GM18858 (cell line): ENCODE measurements around the gene ZNF618.

ENCODE experiments used
- ATAC-seq: cut with Tn5 transposase; IDR thresholded peaks from one replicate; pipeline ENCODE4 v1.9.1; 2021; ENCODE audit not compliant: unreplicated experiment

The ZNF618 gene

DNA sequence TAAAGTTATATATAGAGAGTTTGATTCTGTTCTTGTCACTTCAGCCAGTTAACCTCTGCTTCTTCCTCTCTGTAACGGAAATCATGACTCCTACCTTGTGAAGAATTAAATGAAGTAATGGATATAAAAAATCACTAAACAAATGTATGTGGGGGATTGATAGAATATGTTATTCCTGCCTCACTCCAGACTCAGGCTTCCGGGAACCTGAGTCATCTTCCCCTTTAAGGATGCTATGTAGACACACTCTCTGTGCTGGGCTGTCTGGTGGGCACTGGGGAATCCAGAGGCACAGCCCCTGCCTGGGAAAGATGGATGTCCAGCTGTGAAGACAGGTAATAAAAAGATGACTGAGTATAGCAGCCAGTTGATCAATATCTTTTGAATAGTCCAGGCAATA, 77.4 kb downstream of the ZNF618 start:
- no peak for ATAC-seq

DNA sequence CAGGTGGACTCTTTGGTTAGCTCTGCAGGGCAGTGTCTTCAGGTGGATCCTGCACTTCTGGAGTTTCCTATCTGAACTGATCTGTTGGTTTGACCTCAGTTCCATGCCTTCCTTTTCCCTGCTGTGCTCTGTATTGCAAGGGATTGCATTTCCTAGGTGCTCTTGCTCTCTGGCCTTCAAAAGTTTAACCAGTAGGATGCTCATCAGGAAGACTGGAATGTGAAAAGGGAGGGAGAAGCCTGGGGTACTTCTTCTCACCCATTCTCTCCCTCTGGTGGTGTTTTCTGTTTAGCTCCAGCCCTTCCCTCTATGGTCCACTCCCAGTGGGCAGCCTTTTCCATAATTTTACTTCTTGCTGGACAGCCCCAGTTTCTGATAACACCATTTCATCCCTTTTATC, 78.5 kb downstream of the ZNF618 start:
- no peak for ATAC-seq

DNA sequence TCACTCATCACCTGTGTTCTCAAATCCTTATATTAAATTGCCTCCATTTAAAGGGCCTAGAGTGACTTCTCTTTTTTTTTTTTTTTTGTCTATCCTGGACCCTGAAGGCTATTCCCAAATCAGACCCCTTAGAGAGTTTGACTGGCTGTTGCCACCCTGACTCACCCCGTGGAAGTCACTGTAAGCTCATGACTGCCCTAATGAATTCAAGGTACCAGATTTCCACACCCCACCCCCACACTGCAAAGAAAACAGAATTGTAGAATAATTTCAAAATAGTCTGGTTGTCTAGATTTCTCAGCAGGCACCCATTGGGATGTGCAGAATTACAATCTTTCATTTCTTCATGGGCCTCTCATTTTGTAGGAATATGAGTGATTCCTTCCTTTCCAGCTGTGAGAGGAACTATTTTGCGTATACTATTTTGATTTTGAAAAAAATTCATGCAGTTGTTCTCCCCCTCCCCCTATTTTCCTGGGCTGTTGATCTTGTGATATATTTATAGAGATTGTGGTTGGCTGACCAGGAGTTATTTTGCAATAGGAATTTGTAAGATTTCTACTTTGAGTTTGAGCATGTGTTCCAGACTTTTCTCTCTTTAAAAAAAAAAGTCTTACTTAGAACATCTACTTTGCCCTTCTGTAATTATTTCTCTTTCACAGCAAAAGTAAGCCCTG, 79.1 kb downstream of the ZNF618 start:
- ATAC-seq = no peak

DNA sequence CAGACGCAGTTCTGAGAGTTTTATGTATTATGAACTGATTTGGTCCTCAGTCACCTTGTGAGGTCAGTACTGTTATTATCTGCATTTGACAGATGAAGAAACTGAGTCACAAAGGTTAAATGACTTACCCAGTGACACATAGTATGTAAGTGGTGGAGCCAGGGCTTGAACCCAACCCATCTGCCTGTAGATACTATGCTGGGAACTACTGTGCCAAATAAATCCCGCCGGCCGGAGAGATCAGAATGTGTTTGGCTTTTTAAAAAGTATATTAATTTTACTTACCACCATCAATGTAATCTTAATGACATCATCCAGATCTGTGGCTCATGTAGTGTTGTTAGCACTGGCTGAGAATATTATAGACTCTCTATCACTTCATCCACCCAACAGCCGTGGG, 80.8 kb downstream of the ZNF618 start:
- ATAC-seq = no peak

DNA sequence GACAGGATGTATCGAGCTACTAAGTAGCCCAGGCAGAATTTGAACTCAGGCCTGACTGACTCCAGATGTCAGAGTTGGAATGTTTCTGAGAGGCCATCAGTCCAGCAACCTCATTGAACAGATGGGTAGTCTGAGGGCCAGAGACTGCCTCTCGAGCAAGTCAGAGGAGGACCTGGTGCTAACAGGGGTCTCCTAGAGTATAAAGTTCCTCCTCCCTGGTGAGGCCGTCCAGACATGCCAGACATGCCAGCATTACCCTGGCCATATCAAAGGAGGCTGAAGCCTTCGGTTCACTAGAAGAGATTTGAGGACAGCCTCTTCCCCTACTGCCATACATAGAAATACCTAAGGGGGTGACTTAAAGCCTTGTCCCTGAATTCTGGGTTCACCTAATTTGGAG, 81.2 kb downstream of the ZNF618 start:
- no peak for ATAC-seq

DNA sequence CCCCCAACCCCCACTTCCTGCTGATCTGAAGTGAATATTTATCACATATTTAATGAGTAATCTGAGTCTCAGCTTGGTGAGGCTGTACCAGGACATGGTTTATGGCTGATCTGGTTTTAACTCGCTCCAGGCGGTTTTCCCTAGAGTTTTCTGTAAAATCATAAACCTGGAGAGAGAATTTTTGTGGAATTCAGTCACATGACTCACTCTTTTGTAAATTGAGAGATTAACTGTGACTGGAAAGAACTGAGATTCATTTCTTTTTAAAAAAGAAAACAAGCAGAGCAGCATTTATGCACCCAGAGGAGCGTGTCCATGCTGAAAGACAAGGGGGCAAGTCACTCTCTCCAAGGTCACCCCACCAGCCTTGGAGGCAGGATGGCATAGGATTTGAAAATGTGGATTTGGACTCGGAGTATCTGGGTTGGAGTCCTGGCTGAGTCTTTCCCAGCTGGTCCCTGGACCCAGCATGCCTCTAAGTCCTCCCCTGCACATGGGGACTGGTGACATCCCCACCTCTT, 81.8 kb downstream of the ZNF618 start:
- ATAC-seq = no peak

DNA sequence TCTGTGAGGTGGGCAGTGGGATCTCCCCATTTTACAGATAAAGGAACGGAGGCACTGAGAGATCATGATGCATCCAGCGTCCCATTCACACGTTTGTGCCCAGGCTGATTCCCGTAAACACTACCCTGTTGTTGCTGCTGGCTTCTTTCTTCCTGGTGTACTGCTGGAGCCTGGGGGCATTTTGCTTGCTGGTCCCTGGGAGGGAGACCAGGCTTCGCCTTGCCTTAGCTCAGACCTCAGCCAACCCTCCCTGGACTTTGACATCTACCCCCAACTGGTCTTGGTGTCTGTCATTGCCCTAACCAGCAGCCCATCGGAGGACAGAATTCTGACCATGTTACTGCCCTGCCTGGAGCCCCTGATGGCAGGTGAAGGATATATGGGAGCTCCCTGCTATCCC, 82.4 kb downstream of the ZNF618 start:
- no peak for ATAC-seq

DNA sequence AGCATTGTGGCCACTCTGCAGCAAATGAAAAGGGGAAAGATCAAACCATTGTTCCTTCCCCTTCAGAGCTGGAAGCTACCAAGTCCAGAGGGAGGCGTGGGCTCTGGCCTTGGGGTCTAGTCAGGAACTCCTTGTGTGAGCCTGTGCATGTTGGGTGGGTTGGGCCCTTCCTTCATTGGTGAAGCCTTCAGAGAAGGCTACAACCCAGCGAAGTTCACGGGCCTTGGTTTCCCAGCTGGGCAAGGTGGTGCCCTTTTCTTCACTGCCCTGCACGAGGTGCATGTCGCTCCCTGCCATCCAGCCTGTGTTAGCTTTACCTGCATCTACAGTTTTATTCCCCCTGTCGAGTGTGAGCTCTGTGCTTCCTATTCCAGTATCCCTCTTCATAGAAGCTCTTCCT, 84.7 kb downstream of the ZNF618 start:
- no peak for ATAC-seq

DNA sequence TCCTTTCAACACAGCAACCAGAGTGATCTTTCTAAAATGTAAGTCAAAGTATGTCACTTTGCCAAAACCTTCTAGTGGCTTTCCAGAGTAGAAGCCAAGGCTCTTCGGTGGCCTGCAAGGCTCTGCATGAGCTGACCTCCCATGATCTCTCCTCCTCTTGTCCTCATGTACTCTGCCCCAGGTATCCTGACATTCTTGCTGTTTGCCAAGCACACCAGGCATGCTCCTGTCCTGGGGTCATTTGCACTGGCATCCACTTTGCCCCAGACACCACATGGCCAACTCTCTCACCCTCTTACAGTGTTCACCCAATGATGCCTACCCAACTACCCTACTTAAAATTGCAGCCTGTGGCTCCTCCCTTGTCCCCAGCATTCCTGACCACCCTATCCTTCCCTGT, 86.3 kb downstream of the ZNF618 start:
- ATAC-seq = no peak

DNA sequence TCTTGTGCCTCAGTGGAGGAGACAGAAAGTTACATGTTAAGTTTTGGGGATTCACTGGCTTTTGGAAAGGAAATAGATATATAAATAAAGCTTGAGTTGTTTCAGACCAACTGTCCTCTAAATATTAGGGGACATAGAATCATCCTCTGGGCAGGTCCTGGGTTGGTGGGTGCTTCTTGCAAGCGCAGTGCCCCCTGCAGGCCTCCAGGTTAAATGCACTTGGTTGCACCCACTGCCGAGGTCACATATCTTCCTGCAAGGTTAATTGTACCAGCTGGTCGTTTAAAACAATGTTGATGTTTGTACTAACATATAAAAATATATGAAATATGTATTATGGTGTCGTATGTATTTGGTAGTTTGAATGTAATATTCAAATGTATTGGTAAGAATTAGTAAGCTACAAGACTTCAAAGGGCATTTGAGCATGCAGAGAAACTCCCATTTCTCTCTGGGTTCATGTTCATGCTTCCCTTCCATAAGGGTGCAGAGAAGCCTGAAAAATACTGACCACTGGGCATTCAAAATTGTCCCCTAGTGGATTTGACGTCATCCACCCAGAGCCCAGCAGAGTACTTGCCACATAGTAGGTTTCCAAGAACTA, 87.0 kb downstream of the ZNF618 start:
- no peak for ATAC-seq

DNA sequence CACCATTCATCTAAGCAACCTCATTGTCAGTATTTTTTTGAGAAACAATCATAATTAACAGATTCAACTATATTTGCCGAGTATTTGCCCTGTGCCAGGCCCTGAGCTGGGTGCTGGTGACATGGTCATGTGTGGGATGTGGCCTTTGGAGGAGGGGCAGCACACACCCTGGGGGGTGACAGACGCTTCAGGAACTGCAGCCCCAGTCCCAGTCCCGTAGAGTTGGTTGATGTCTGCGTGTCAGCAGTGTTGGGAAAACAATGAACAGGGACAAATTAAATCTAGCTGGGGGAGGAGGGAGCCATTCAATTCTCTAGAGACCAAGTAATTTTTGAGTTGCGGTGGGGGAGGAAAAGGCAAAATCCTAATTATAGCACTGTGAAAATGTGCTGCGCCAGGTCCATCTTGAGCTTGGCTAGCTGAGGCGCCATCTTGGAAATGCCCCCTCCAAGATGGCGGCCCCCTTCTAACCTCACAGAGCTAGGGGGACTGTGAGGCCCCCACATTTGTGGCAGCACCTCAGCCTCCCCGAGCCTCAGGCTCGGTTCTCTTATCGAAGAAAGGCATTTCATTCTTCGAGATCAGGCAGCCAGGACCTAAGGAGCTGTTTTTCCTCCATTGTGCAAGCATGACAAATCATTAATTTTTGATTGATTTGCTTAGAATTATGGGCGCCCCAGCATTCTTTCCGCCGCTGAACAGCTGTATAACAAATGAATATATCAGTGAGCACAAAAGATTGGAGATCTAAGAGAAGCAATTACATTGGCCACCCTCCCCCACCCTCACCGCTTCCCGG, 87.8 kb downstream of the ZNF618 start:
- ATAC-seq = no peak

DNA sequence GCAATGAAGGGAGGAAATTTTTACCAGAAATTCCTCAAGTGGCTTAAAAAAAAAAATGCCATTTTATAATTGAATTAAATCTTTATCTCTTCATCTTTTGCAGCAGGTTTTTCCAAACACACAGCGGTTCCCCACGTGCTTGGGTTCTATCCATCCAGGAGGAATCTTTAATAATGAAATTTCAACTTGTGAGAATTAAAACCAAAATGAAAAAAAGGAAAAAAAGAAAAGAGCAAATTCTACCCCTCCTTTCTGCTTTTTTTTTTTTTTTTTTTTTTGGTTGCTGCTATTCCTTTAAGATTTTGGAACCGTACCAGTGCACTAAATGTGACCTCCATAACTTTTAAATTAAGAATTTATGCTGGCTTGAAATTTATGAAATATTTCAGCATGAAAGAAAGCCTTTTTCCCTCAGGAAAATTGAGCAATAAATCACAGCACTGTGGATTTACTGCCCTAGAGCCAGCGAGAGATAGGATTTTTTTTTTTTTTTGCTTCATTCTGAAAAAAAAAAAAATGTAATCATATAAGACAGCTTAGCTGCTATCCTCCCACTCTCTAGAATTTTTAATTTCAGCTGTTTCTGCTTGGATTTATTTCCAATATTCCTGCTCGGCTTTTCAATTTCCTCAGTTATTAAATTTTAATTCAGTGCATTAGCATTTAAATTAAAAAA, 88.5 kb downstream of the ZNF618 start:
- no peak for ATAC-seq

DNA sequence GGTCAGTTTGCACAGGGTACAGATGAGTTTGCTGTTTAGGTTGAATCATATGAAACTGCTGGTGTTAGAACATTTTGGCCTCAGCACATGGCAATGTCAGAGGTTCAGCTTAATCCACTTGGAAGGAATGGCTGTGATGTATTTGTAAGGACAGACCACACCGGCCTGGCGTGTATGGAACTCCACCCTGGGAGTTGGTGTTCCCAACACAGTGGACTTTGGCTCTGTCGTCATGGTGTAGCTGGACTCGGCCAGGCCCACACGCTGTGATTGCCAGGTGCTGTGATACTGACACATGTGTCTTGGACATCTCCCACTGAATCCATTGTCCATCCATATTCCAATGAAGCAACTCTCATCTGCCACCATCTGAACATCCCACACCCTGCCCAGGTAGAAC, 90.3 kb downstream of the ZNF618 start:
- ATAC-seq = no peak

DNA sequence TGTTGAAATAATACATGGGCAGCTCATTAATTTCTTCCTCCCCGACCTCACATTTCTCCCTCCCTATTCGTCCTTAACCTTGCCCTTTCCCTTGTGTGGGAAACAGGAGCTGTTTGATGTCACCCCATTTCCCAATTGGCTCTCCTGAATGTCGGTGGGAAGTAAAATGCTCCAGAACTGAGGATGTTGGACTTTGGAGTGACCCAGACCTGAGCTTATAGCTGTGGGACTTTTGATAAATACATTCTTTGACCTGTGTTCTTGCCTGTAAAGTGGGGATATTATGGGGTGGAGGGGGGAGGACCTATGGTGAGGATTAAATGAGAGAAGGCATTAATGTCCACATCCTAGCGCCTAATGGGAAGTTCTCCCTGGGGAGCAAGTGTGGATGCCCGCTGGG, 91.3 kb downstream of the ZNF618 start:
- ATAC-seq = no peak

DNA sequence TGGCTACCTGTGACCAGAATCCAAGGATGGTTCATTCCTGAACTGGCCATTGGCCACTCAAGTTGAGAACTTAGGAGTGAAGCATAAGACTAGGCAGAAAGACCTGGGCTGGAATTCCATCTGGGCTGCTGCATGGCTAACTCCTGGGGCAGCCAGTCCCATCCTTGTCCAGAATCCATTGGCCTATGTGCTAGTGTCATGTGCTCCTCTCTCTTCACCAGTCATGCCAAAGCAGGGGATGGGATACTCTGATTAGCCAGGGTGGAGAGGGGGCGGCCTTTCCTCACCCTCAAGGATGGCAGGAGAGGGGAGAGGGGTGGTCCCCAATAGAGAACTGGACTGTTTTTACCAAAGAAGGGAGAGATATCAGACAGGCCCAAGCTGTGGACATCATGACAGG, 93.2 kb downstream of the ZNF618 start:
- ATAC-seq = no peak

DNA sequence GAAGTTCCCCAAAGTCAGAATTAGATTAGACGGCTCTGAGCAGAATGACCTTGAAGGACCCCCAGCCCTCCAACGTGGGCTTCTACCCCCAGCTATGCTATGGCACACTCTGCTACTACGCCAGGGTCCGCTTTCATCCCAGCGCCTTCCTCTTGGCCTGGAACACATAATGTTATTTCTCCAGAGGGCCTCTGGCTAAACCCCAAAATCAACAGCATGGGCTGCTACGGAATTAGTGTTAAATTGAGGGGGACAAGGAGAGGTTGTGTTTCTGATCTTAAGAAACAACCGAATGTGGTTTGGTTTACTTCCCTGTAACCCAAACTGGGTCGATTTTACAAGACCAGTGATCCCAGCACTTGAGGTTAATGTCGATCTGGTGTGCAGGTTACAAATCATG, 97.1 kb downstream of the ZNF618 start:
- ATAC-seq = no peak

DNA sequence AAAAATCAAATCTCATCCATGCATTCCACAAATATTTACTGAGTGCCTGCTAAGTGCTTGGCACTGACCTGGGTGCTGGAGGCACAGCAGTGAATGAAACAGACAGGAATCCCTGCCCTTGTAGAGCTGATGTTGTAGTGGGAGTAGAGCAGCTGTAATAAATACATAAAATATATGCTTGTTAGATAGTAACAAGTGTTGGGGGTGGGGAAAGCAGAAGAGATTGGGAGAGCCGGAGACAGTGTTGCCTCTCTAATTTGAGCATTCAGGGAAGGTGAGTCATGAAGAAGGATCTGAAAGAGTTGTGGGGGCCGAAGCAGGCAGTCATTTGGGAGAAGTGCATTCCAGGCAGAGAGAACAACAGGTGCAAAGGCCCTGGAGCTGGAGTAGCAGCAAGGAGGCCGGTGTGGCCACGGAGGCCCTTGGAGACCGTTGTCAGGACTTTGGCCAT, 97.9 kb downstream of the ZNF618 start:
- ATAC-seq = no peak

DNA sequence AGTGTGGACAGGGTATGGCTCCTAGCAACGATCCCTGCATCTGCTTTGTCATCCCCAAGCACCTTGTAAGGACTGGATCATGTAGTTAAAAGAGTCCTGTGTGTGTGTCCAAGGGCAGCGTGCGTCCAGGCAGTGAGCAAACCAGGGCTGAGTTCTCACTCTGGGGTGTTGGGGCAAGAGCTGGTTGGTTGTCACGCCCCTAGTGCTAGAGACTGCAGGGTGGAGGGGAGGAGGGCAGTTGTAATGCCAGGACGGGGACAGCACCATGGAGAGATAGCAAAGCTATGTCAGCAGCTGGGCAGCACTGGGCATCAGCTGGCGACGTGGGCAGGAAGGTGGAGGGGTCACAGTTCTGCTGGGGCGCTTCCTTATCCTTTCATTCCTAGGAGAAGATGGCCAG, 100.8 kb downstream of the ZNF618 start:
- ATAC-seq = no peak

DNA sequence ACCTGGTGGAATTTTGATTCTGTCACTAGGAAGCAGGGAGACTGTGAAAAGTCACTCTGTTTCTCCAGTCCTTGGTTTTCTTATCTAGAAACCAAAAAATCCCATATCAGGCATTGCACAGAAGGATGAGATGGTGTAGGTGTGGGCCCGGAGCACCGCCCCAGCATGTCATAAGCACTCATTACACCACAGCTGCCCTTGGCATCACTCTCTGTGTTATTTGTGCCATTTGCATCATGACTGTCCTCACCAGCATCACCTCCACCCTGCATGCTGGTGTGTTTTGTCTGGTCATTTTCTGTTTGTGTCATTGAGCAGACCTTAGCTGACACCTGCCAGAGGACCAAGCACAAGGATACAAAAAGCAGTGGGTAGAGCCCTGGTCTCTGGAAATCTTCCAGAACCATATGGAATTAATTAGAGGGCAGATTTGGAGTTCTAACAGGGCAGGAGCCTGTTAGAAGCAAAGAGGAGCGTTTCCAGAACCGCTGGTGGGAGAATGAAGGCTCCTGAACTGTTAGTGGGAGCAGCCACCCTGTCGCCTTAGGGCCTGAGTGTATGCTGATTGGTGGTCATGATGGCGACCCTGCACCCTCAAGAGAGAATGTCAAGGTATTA, 102.7 kb downstream of the ZNF618 start:
- no peak for ATAC-seq

DNA sequence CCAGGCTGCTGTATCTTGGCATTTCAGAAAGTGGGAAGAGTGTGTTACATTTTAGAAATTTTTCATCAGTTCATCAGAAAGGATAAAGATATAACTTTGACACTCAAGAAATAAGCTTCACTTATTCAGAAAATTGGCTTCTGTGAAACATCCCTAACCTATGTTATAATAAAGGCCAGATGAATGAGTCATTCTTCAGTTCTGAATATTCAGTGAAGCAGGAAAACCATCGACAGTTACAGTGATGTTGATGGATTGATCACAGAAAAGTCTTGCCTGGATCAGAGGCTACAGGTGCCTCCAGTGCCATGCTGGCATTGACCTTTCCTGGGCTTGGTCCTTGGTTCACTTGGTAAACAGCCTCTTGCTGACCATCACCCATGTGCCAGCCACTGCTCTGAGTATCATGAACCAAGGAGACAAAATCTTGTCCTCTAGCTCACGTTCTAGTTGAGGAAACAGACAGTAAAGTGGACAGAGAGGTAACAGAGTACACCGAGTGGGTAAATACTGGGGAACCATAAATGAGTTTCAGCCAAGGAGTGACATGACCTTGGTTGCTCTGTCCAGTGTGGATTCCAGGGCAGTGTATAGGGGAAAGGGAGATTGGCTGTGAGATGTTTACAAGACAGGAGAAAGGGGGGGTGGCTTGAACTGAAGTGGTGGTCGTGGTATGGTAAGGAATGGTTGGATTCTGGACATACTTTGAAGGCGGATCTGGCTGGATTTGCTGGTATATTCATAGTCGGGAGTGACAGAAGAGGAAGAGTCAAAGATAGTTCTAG, 103.4 kb downstream of the ZNF618 start:
- no peak for ATAC-seq
